T47D (cell line): ENCODE data around the gene TIMP2.

ENCODE experiments used
- DNase-seq, 2 experiments: peaks; one replicate each; pipeline versions ENCODE4 v3.0.0 to v3.0.0-alpha.2; 2011 to 2012; ENCODE audit warnings: low read depth in 1 of 2, low spot score in 1 of 2
- JUND ChIP-seq: IDR thresholded peaks from 2 replicates; pipeline ENCODE4 v1.6.1; 2012; ENCODE audit warnings: low read depth
- in situ Hi-C: cut with HindIII; loops from 2 replicates; pipeline ENCODE4 v1.10.0; 2016; ENCODE audit warnings: low sequenced_read_pairs, low pct_unique_long_range_greater_than_20kb

The TIMP2 gene

GRCh38 chr17:78834571-78834970 lies 90.6 kb downstream of the TIMP2 start:
- in situ Hi-C loops = no loop called here
- DNase-seq = no peak

GRCh38 chr17:78832541-78832810 lies 92.7 kb downstream of the TIMP2 start:
- DNase-seq = no peak
- in situ Hi-C loops = no loop called here
- no peak for TF ChIP-seq JUND

More at GRCh38 chr17:78834571-78834970, 90.6 kb downstream of the TIMP2 start:
- no peak for TF ChIP-seq JUND

- no peak for DNase-seq
These were observed 93.3 kb downstream of the TIMP2 start for GRCh38 chr17:78831688-78832540.

GRCh38 chr17:78829477-78829876 lies 95.7 kb downstream of the TIMP2 start:
- in situ Hi-C loops = no loop called here
- DNase-seq = no peak
- no peak for TF ChIP-seq JUND

More at GRCh38 chr17:78831688-78832540, 93.3 kb downstream of the TIMP2 start:
- in situ Hi-C loops = no loop called here
- TF ChIP-seq JUND = no peak

- DNase-seq = peak in 1 of 2 experiments; percentile 36
- in situ Hi-C loops = no loop called here
- no peak for TF ChIP-seq JUND
These were observed 96.6 kb downstream of the TIMP2 start for GRCh38 chr17:78828470-78829185.

GRCh38 chr17:78826836-78827509 lies 98.2 kb downstream of the TIMP2 start:
- DNase-seq = no peak
- no peak for TF ChIP-seq JUND
- in situ Hi-C loops = no loop called here

- in situ Hi-C loops = no loop called here
- no peak for DNase-seq
- no peak for TF ChIP-seq JUND
These were observed 98.8 kb downstream of the TIMP2 start for GRCh38 chr17:78826421-78826820.

GRCh38 chr17:78825696-78826095 lies 99.5 kb downstream of the TIMP2 start:
- no peak for DNase-seq
- in situ Hi-C loops = no loop called here
- no peak for TF ChIP-seq JUND

GRCh38 chr17:78824240-78824639 lies 100.9 kb downstream of the TIMP2 start:
- in situ Hi-C loops = no loop called here
- TF ChIP-seq JUND = no peak
- DNase-seq = no peak

GRCh38 chr17:78823282-78824046 lies 101.7 kb downstream of the TIMP2 start:
- in situ Hi-C loops = no loop called here
- TF ChIP-seq JUND = no peak
- DNase-seq = no peak

GRCh38 chr17:78822552-78822951 lies 102.6 kb downstream of the TIMP2 start:
- in situ Hi-C loops = no loop called here
- no peak for DNase-seq
- TF ChIP-seq JUND = no peak

- no peak for TF ChIP-seq JUND
- no peak for DNase-seq
- in situ Hi-C loops = no loop called here
These were observed 103.2 kb downstream of the TIMP2 start for GRCh38 chr17:78821961-78822360.

GRCh38 chr17:78820841-78821240 lies 104.3 kb downstream of the TIMP2 start:
- in situ Hi-C loops = no loop called here
- DNase-seq = no peak
- no peak for TF ChIP-seq JUND
